Muscle layer of duodenum (tissue), 2 donors: ENCODE measurements around the gene CPXM1.
"Not testable (repeated sequence)": the region's sequence is repeated elsewhere in the genome, so short reads cannot be mapped to it uniquely, and the experiment has no call there.

ENCODE experiments used
- H3K27ac ChIP-seq: one replicate; pipeline ENCODE4 v1.7.0; 2013; ENCODE audit warnings: mild to moderate bottlenecking, low read length
- H3K27me3 ChIP-seq: one replicate; pipeline ENCODE4 v1.7.0; 2013; ENCODE audit warnings: low read depth, mild to moderate bottlenecking, control low read depth, low read length
- H3K36me3 ChIP-seq, 2 donors: one replicate each; pipeline ENCODE4 v1.7.0; 2013; ENCODE audit warnings: low read length in 2 of 2, control low read depth in 1 of 2, mild to moderate bottlenecking in 1 of 2; ENCODE audit not compliant: insufficient read depth in 2 of 2, control insufficient read depth in 1 of 2
- H3K4me1 ChIP-seq, 2 donors: one replicate each; pipeline ENCODE4 v1.7.0; 2013; ENCODE audit warnings: low read length in 2 of 2, mild to moderate bottlenecking in 2 of 2, control low read depth in 1 of 2, moderate library complexity in 1 of 2; ENCODE audit not compliant: insufficient read depth in 2 of 2, control insufficient read depth in 1 of 2
- H3K4me3 ChIP-seq, 2 donors: one replicate each; pipeline ENCODE4 v1.7.0; 2013; ENCODE audit warnings: low read length in 2 of 2, low read depth in 1 of 2, mild to moderate bottlenecking in 1 of 2
- H3K9me3 ChIP-seq, 2 donors: one replicate each; pipeline ENCODE4 v1.7.0; 2013; ENCODE audit warnings: low read length in 2 of 2, control low read depth in 1 of 2, mild to moderate bottlenecking in 1 of 2; ENCODE audit not compliant: control insufficient read depth in 1 of 2
- donor health status: healthy.

Gene CPXM1

DNA sequence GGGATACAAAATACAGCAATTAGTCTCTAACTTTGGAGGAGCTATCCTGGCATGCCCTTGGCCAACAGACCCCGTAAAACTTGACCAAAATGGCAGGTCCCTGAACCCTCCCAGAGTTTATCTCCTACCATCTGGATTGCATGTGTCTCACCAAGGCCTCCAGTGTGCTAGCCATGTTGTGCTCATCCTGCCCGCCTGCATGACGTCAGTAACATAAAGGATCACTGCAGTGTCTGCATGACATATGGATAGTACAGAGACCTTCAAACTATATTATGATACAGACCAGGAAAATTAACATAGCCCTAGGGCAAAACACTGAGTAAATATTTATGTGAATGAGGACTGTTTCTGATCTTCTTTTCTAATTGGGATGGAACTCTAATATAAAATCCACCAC lies 25.3 kb downstream of the CPXM1 start:
- peaks cover 0 to 5% of the 10 kb centered on the region in 2 donors for H3K9me3 ChIP-seq

DNA sequence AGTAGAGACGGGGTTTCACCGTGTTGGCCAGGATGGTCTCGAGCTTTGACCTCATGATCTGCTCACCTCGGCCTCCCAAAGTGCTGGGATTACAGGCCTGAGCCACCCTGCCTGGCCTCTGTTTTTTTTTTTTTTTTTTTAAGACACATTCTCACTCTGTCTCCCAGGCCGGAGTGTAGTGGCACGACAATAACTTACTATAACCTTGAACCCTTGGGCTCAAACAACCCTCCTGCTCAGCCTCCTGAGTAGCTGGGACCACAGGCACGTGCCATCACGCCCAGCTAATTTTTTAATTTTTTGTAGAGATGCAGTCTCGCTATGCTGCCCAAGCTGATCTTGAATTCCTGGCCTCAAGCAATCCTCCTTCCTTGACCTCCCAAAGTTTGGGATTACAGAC lies 26.6 kb downstream of the CPXM1 start:
- H3K9me3 ChIP-seq: peaks cover 0 to 5% of the 10 kb centered on the region in 2 donors
- no peak overlapping the region for H3K27ac ChIP-seq
- H3K4me1 ChIP-seq: no peaks in the 10 kb centered on the region
- no peaks in the 10 kb centered on the region for H3K36me3 ChIP-seq
- H3K4me3 ChIP-seq: no peak overlapping the region
- no peaks in the 10 kb centered on the region for H3K27me3 ChIP-seq

More for the DNA sequence above, 25.3 kb downstream of the CPXM1 start:
- no peak overlapping the region for H3K4me3 ChIP-seq
- no peaks in the 10 kb centered on the region for H3K36me3 ChIP-seq
- no peaks in the 10 kb centered on the region for H3K4me1 ChIP-seq
- no peaks in the 10 kb centered on the region for H3K27me3 ChIP-seq
- no peak overlapping the region for H3K27ac ChIP-seq

DNA sequence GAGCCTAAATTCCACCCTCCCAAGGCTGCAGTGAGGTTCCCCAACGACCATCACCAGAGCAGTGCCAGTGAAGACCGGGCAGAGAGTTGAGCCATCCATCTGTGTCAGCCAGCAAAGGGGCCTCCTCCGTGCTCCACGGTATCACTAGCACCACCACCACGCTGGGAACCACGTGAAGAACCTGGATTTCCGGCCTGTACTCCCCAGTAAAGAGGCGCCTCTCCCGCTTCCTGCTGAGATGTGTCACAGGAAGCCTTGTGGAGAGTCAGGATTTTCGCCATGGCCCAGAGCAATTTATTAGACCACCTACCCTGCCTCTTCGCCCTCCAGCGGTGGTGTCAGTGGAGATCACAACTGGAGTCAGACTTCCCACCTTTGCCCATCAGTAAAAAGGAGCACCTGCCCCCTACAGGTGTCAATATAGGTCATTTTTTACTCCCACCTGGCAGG lies 28.8 kb downstream of the CPXM1 start:
- H3K4me1 ChIP-seq: no peaks in the 10 kb centered on the region
- peaks cover 0 to 4% of the 10 kb centered on the region in 2 donors for H3K9me3 ChIP-seq
- H3K27me3 ChIP-seq: no peaks in the 10 kb centered on the region
- H3K4me3 ChIP-seq: no peak overlapping the region
- H3K27ac ChIP-seq: no peak overlapping the region
- no peaks in the 10 kb centered on the region for H3K36me3 ChIP-seq

- not testable (repeated sequence) for H3K27ac ChIP-seq, H3K27me3 ChIP-seq, H3K36me3 ChIP-seq, H3K4me1 ChIP-seq, H3K4me3 ChIP-seq, H3K9me3 ChIP-seq
Observed at GRCh38 chr20:2770091-2770490, 30.3 kb downstream of the CPXM1 start.

- Histone ChIP-seq H3K9me3 (no peaks in the 10 kb centered on the region), H3K27me3 (no peaks in the 10 kb centered on the region), H3K36me3 (no peaks in the 10 kb centered on the region), H3K27ac (no peak overlapping the region), H3K4me1 (no peaks in the 10 kb centered on the region), H3K4me3 (no peak overlapping the region)
Observed at GRCh38 chr20:2768632-2769015, 31.8 kb downstream of the CPXM1 start.

DNA sequence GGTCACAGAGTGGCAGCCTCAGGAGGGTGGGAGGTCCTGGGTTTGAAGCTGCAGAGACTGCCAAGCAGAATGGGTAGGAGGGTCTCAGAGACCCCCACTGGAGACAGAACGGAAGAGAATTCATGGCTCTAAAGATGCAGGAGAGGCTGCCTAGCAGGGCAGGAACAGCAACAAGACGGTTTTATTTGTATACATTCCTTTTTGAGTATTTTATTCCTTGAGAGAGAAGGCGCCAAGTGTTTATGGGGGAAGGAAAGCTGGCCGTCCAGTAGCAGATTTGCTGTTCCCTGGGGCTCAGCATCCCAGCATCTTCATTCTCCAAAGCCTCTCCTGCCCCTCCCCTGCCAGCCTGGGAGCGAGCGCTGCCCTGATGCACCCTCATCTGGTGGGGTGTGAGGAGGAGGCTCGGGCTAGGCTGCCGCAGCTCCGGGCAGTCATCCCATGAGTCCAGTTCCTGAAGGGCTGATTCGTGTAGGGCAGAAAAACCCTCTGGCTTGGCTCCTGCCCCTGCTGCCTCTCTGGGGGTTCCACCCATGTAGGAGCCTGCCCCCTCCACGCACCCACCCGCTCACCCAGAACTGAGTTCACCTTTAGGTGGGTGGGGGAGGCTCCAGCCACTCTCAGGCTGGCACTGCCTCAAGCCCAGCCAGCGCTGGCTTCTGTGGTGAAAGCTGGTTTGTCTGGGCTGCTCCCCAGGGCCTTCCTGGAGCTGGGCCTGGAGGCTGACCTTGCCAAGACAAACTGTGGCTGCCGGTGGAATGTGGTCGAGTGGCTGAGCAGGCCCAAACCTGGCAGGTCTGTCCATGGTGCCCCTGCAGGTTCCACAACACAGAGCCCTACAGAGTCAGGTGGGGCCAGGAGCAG lies 32.4 kb downstream of the CPXM1 start:
- Histone ChIP-seq H3K4me3 (no peak overlapping the region), H3K27ac (no peak overlapping the region), H3K4me1 (no peaks in the 10 kb centered on the region), H3K36me3 (no peaks in the 10 kb centered on the region), H3K9me3 (no peaks in the 10 kb centered on the region), H3K27me3 (no peaks in the 10 kb centered on the region)

DNA sequence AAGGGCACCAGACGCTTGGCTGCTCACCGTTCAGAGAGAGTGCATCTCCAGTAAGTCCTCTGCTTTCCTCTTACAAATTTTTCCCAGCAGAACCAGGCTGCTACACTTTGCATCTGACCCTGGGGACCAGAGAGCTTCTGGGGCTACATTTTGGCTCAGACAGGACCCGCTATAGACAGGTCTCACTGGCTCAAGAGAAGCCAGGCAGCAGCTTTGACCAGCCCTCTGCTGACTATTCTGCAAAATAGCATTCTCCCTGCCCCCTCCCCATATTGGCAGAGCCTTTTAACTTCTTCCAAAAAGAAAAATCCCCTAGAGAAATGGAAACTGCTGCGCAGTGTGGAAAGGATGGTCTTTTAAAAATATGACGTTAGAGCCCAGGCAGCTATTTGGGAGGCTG lies 37.2 kb downstream of the CPXM1 start:
- Histone ChIP-seq H3K27ac (no peak overlapping the region), H3K27me3 (no peaks in the 10 kb centered on the region), H3K36me3 (no peaks in the 10 kb centered on the region)

DNA sequence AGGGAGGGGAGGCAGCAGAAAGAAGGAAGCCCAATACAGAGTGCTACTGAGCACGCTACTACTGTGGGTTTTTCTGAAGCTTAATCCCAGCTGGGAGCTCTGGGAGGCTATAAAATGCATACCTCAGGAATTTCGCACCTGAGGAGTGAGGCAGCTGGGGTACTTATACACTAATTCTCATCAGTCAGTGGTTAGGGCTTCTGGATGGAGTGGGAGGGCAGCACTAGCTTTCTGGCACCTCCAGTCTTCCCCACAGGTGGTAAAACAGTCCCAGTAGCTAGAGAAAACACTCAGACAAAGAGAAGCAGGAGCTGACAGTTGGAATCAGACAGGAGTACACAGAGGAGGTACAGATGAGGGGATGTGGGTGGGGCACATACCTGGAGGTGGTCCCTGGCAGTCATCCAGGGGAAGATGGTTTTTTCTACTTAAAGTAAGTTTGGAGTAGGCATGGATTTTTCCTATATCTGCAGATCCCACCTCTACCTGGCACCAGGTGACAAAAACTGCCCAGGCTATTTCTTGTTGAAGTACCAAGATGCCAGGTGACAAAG lies 37.8 kb downstream of the CPXM1 start:
- Histone ChIP-seq H3K4me1 (no peaks in the 10 kb centered on the region), H3K4me3 (no peak overlapping the region), H3K36me3 (no peaks in the 10 kb centered on the region), H3K27ac (no peak overlapping the region), H3K27me3 (no peaks in the 10 kb centered on the region), H3K9me3 (no peaks in the 10 kb centered on the region)

More for the DNA sequence above, 37.2 kb downstream of the CPXM1 start:
- no peaks in the 10 kb centered on the region for H3K4me1 ChIP-seq
- no peak overlapping the region for H3K4me3 ChIP-seq
- H3K9me3 ChIP-seq: no peaks in the 10 kb centered on the region

DNA sequence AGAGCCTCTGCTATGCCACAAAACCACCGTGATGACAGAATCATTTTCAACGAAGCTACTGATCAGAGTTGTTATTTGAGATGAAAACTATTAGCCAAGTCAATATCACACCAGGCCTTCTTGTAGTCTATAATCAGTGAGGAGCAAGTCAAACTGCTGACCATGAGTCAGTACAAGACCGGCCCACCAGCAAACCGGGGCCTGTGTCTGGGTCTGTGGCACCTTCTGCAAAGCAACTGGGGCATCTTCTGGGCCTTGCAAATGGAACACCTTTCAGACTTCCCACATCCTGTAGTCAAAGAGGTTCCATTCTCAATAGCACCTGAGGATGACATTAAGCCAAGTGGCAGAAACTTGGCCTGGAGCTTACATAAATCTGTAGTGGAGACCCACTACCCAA lies 38.5 kb downstream of the CPXM1 start:
- Histone ChIP-seq H3K27ac (no peak overlapping the region), H3K4me1 (no peaks in the 10 kb centered on the region), H3K9me3 (no peaks in the 10 kb centered on the region), H3K4me3 (no peak overlapping the region), H3K36me3 (no peaks in the 10 kb centered on the region), H3K27me3 (no peaks in the 10 kb centered on the region)

DNA sequence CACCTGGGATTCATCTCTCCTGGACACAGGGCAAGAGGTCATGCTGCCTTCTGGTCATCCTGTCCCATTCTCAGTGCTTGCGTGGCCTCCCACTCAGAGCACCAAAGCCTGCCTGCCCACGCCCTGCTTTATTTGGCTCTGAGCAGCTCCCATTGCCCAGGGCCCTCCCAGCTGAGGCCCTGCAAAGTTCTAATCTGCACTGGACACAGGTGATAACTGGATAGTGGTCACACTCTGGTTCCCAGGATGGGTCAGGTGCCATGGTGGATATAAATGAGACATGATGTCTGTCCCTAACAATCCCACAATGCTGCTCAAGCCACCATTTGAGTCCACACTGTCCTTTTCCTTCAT lies 39.5 kb downstream of the CPXM1 start:
- no peaks in the 10 kb centered on the region for H3K4me1 ChIP-seq
- no peaks in the 10 kb centered on the region for H3K36me3 ChIP-seq
- peaks cover 3% of the 10 kb centered on the region for H3K27me3 ChIP-seq
- H3K9me3 ChIP-seq: no peaks in the 10 kb centered on the region
- no peak overlapping the region for H3K27ac ChIP-seq
- no peak overlapping the region for H3K4me3 ChIP-seq

- H3K27me3 ChIP-seq: peaks cover 7% of the 10 kb centered on the region
- no peaks in the 10 kb centered on the region for H3K36me3 ChIP-seq
- H3K27ac ChIP-seq: no peak overlapping the region
- no peak overlapping the region for H3K4me3 ChIP-seq
- no peaks in the 10 kb centered on the region for H3K4me1 ChIP-seq
- no peaks in the 10 kb centered on the region for H3K9me3 ChIP-seq
Observed at GRCh38 chr20:2760297-2760951, 40.0 kb downstream of the CPXM1 start.
